NCI-H460 (cell line): ENCODE results near the gene TOM1. TPM values are rescaled to one million over a fixed set of nuclear protein-coding genes. Genes with fewer than 3 reads are reported as not detected.

Experiments
- DNase-seq: peaks from one replicate; pipeline ENCODE4 v3.0.0-alpha.2; 2016; ENCODE audit warnings: low read depth; ENCODE audit errors: extremely low read depth
- polyA plus RNA-seq: library from polyadenylated mRNA; depleted of rRNA; stranded (reverse); fragments of >200 nt; gene quantifications from 2 replicates; pipeline ENCODE4 v1.2.3, GENCODE V29; 2014; cell fraction: nucleus; rRNA removed
- total RNA-seq: library from RNA; depleted of rRNA; stranded (reverse); fragments of >200 nt; shearing (Covaris generic); gene quantifications from 2 replicates; pipeline ENCODE4 v1.2.3, GENCODE V29; 2014; rRNA removed

TOM1 gene
- total RNA-seq, result 18.9 and 19.3 TPM in 2 replicates
- 21.1 and 24.0 TPM in 2 replicates for polyA plus RNA-seq

DNA sequence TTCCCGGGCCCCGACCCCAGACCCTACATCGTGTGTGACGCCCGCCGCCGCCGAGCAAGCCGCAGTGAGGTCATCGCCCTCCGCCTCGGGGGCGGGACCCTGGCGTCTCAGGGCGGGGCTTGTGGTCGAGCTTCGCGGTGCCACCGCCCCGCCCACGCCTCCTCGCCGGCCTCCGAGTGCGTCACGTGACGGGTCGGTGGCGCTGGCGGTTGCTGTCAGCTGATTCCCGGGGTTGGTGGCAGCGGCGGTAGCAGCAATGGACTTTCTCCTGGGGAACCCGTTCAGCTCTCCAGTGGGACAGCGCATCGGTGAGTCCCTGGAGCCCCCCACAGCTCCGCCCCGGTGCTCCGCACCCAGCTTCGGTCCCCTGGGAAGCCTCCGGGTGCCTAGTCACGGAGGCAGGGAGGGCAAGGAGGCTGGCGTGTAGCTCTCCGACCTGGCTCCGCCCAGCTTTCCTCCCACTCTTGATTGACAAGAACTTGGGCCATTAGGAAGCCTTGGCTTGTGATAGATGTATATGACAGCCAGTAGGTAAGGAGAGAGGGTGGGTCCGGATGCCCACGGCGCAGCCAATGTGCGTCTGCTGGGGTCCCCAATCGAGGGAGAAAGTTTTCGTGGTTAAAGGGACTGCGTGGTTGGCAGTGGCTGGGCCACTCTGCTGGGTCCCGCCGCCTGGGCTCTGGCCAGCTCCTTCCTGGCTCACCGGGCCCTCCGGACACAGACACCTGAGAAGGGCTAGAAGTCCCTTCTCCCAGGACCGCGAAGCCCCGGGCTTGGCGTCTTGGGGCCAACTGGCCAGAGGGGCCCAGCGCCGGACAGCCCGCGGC is at the start of gene TOM1:
TOM1 (plus strand) TSS at position 222 of the 827 bp plus-strand sequence; CDS start at position 257, 35 bp downstream.
- DNase-seq, result peak; percentile 95

DNA sequence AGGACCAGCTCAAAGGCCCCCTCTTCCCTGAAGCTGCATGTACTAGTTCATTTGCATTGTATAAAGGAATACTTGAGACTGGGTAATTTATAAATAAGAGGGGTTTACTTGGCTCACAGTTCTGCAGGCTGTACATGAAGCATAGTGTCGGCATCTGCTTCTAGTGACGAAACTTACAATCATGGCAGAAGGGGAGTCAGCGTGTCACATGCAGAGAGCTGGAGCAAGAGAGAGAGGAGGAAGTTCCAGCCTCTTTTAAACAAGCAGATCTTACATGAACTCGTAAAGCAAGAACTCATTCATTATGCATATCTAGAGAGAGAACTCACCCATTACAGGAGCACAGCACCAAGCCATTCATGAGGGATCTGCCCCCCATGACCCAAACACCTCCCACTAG is 49.5 kb upstream of the TOM1 start:
- DNase-seq, result no peak

DNA sequence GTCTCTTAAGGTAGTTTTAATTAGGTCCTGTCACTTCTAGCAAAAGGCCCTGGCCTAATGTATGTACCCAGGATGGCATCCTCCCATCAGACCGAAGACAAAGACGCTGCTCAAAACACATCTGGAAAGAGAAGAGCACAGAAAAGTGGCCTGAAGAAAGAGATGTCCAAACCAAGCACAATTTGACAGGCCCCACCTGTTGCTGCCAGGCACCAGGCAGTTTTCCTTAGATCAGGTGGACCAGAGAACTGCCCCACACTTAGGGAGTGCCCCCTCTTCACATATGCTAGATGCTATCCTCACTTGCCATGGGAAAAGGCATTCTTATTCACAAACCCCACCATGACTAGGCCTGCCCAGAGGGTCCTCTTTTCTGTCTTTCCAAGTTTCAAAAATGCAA is 45.7 kb upstream of the TOM1 start:
- no peak for DNase-seq

DNA sequence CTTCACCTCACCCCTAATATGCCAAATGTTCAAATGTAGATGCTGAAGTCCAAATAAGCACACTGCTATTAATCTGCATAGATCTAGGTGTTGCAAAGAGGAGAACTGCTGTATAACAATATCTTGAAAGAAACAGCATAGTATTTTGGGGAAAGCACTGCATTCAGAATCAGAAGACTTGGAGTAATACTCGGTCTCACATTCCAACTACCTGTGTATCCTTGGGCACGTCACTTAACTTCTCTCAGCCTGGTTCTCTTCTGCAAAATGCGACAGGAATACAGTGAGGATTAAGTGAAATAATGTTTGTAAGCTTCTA is 42.7 kb upstream of the TOM1 start:
- DNase-seq, result no peak

DNA sequence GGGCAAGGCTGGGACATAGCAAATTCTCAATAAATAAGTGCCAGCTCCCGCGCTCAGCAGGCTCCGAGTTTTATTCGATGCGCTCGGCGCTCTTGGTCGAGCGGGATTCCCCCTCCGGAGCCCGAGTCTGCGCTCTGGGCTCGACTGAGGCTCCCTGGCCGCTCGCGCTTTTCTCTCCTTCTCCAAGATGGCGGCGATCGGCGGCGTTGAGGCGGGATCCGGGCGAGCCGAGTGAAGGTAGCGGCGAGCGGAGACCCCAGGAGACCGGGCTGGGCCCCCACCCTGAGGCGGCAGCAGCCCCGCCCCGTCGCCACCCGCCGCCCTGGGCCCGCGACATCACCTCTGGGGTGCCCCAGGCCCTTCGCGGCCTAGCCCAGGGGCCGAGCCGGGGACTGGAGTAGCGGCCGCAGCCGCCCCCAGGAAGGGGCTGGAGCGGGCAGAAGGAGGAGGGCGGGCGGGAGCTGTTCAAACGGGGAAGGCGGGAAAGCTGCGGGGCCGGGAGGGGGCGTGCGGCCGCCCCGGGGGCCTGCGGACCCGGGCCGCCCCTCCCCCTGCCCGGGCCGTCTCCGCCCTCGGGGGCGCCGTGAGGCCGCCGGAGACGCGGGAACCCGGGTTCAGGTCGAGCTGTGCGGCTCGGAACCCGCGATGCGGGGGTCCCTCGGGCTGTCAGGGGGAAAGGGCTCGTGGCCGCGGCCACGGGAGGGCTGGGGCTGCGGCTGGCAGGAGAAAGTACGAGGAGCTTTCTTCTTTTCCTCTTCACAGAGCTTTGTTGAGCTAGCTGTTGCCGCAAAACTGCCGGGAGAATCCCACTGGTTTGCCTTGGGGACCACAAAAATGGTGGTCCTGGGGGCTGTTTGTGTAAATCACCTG is 42.1 kb upstream of the TOM1 start, which contains the start of gene HMGXB4:
HMGXB4 (plus strand) TSS at position 173 of the 870 bp plus-strand sequence. CDS start 4,898 bp downstream, outside the sequence.
- DNase-seq, result peak; percentile 72

DNA sequence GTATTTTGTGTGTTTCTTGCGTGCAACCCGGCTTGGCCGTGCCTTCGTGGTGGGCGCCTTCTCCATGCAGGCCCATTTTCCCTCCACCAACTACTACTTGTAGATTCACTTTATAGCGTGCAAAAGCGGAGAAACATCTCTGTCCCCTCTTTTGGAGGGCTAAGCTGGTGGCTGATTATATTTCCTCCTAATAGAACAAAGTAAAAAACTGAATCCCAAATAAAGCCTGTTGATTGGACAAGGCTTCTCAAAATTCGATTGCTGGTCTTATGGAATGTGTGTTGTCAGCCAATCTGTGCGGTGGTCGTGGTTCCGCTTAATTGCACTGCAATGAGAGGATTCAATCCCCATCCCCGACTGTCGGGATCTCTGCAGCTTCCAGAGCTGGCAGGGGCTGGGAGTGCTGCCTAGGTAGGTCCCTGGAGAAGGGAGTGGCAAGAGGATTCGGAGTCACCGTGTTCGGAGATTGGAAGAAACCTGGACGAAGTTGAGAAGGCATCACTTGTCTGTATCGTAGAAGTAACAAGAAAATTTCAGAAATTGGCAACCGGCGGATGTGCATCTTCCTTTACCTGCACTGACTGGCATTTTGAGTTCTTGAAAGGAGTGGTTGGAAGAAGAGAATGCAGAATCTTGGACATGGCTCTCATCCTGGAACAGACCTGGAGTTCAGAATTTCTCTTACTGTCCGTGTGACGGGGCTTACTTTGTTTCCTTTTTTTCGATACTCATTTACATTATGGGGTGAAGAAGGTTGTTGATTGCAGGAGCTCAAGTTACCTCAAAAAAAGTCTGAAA is 41.3 kb upstream of the TOM1 start:
- no peak for DNase-seq

DNA sequence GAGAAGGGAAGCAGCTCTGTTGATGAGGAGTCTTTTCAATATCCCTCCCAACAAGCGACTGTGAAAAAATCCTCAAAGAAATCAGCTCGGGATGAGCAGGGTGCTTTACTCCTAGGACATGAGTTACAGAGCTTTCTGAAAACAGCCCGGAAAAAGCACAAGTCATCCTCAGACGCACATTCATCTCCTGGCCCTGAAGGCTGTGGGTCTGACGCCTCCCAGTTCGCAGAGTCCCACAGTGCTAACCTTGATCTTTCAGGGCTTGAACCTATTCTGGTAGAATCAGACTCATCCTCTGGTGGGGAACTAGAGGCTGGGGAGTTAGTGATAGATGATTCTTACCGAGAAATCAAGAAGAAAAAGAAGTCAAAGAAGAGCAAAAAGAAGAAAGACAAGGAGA is 34.7 kb upstream of the TOM1 start:
- DNase-seq, result no peak

DNA sequence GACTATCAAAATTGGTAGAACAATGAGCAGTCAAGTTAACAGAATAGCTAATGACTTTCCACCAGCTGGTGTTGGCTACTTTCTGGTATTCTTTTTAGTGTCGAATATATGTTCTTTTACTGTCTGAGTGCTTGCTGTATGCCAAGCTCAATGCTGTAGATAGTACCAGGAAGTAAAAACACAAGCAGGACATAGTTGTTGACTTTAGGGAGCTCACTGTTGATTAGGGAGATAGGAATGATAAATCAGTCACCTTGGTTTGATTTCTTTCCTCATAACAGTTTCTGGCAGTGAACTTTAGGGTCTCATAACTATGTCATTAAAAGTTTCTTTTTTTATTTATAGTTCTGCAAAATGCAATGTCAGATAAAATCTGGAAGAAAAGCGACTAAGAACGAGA is 33.4 kb upstream of the TOM1 start:
- no peak for DNase-seq

DNA sequence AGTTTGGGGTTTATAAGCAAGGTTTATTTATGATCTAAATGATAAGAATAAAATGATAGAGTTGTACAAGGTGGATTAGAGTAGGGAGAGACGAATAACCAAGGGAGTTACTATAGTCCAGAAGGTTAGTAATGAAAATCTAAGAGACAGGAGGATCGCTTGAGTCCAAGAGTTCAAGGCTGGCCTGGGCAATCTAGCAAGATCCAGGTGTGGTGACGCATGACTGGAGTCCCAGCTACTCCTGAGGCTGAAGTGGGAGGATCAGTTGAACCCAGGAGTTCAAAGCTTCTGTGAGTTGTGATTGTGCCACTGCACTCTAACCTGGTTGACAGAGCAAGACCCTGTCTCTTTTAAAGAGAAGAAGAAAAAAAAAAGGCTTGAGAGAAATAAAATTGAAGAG is 30.1 kb upstream of the TOM1 start:
- no peak for DNase-seq

DNA sequence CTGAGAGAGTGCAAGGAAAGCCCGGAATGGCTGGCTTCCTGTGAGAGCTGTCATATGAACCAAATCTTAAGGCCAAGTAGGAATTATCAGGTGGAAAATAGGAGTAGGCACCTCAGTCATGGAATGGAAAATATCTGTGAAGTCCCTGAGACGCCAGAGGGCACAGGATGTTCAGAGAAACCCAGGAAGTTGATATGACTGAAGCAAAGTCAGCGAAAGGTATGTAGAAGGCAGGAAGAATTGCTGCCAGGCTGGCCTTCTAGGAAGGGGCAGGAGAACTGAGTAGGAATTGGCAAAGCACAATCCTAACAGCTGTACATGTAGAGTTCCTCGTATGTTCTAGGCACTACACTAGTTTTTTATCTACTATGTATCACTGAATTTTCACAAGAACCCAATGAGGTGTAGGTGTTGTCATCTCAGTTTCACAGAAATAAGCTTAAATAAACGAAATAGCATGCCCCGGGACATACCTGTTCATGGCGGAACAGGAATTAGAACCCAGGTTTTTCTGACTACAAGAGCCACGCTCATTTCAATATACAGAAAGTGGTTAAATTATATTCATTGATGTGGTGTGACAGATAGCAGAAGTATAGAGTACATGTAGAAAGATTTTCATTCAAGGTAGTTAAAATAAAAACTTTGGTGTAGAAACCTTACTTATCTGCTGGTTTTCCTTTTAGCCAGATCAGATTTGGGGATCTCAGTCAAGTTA is 25.4 kb upstream of the TOM1 start:
- no peak for DNase-seq

DNA sequence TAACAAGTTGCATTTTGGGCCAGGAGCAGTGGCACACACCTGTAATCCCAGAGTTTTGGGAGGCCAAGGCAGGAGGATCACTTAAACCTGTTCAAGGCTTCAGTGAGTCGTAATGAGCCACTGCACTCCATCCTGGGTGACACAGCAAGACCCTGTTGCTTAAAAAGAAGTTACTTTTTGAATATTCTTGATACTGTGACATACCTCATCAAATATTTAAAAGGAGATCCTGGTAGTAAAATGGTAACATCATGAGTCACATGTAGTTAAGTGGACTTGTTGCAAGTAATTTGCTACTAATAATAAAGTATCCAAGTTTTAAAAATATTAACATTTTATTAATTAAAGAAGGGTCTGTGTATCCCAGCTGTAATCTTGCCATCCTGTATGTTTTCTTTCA is 24.1 kb upstream of the TOM1 start:
- DNase-seq, result no peak

DNA sequence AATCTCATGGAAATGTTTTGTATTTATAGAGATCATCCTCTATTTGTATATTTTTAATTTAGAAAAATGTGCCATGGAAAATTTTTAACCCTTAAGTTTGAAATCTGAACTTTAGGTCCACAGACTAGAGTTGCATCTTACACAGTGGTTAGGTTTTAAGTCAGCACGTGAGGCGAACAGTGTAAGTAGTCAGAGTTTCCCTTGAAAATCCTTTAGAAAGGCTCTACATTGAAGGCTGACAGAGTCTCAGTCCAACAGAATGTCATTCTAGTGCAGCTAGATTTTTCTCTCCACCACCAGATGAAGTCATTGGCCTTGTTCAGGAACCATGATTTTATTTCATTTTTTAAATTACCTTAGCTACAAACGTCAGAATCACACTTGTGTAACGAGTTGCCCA is 23.7 kb upstream of the TOM1 start:
- no peak for DNase-seq

DNA sequence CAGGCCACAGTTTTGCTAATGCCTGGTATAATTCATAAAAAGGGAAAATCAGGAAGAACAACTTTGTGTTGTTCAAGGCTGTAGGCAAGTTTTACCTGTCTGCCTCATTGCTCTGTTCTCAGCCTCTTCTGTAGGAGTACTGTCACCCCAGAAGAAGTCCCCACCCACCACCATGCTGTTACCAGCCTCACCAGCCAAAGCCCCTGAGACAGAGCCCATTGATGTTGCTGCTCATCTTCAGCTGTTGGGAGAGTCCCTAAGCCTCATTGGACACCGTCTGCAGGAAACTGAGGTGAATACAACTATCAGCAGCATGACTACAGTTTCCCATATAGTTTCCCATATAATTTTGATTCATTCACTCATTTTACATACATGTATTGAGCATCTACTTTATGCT is 11.6 kb upstream of the TOM1 start:
- DNase-seq, result no peak

DNA sequence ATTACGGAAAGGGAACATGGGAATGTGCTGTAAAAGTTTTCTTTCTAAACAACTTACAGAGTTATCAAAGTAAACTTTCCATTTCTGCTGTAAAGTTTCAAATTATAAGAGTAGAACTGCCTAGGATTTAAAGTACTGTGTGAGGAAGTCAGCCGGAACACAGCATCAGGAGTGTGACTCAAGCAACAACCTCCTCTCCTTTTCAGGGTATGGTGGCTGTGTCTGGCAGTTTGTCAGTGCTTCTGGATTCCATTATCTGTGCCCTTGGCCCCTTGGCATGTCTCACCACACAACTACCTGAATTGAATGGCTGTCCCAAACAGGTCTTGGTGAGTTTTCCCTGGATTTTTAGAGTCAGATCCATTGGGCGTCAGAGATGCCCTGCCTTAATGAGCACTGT is 6.9 kb upstream of the TOM1 start:
- DNase-seq, result no peak

DNA sequence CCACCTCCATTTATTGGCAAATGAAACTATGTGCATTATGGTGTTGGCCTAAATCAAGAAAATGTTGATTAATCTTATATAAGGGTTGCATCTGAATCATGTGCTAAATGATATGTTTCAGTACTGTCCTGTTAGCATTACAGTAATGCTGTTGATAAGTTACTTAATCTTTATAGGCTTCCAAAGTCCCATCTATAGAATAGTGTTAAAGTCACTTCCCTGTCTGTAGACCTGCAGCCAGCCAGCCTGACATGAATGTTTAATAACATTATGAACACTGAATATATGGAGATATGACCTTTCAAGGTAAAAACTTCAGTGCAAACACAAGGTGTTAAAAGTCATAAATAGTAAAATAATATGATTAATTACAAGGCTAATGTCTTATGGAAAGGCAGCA is 3.6 kb upstream of the TOM1 start:
- DNase-seq, result no peak

DNA sequence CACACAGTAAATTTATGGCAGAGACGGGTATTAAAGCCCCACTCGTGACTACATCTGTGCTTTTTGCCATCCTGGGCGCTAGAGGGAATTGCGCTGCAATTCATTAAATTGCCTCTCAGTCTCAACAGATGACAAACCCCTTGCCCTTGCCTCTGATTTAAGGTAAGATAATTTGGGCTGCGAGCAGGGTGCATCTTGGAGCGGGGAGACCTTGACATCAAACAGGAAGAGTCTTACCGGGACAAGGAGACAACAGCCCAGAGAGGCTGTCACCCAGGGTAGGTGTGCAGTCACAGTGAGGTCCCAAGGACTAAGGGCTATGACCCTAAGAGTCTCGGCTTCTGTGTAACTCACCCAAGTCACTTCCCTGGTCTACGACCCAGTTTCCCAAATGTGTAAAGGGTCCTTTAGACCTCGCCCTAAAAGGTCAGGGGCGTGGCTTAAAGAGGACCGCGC is 449 bp upstream of the TOM1 start:
- DNase-seq, result peak; percentile 7

DNA sequence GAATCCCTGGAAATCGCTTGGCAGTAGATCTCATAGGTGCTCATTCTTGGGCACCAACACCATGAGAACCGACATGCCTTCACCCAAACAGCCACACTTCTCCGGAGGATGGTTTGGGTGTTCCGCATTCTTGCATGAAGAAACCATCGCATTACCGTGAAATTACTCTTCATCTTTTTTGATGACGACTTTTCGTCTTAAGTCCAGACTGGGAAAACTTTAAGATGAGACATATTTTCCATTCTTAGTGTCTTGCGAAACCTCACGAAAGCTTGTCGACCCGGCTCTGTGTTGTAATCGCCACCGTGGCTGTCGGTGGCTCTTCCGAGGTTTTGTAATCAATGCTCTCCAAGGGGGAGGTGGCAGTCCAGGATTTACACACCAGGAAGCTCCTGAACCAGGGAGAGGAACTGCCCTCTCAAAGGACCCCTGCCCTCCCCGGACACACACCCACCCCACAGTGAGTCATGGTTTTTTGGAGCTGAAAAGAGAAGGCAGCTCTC is 1.7 kb downstream of the TOM1 start:
- DNase-seq, result peak; percentile 84

DNA sequence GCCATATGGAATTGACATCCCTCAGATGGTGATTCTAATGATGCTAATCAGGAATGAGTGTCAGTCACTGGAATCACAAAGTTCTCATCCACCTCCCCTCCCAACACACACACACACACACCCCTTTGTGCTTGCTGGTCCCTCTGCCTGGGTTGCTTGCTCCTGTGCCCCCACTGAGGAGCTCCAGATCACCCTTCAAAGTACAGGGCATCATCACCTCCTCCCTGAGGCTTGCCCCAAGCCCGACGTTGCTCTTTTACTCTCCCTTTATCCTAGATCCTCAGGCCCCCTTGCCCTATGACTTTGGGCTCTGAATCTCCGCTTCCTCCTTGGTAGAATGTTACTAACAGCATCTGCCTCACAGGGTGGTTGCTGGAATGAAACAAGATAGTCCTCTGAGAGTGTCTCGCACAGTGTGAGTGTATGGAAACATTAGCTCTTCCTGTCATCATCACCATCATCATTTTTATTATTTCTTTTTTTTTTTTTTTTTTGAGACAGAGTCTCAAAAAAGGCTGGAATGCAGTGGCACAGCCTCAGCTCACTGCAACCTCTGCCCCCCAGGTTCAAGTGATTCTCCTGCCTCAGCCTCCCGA is 3.4 kb downstream of the TOM1 start:
- DNase-seq, result no peak

DNA sequence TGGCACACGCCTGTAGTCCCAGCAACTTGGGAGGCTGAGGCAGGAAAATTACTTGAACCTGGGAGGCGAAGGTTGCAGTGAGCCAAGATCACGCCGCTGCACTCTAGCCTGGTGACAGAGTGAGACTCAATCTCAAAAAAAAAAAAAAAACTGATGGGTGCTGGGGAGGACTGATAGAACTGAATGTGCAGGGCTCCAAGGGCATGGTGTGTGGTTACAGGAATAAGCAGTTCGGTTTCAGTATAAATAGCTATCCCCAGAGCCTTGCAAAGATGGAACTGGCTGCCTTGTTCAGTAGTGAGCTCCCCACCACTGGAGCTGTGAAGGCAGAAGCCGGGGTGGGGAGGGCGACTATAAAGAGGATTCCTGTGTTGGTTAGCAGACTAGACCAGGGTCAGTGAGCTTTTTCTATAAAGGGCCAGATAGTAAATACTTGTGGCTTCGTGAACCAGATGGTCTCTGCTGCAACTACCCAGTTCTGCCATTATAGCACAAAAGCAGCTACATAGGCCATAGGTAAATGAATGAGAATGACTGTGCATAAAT is 5.9 kb downstream of the TOM1 start:
- no peak for DNase-seq
